Measurements from ENCODE around the gene SLC9A8. TPM values are rescaled to one million over a fixed set of nuclear protein-coding genes. Genes with fewer than 3 reads are reported as not detected.

The SLC9A8 gene
- total and polyA plus RNA-seq, 9 of the 15 experiments (the other 6 are each of a cell fraction or from before 2014, with no cell fraction given), result 0.56 to 9.7 (median 5.0) TPM

DNA sequence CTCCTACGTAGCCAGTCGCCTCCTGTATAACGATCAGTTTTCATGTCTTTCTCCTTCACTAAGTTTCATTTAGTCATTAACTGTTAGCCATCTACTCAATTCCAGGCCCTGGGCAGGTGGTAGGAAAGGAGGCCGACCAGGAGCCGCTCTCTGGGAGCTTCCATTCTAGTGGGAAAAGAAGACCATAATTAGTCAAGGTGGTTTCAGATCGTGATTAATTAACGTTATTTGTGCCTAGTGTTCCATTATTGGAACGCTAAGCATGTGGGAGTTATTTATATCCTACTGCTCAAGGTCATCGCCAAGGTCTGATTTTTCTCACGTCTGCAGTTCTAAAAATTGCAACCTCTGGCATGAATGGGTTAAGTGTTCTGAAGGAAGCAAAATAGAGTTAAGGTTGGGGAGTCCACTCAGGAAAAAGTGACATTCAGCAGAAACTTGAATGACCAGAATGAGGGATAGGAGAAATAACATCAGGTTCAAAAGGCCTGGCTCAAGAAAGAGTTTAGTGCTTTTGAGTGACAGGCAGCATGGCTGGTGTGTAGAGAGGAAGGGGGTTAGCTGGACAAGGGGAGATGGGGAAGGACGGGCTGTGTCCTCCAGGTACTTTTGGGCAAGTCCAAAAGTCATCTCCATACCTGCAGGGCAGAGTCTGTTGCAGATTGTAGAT, 812 bp downstream of the SLC9A8 start (continued):
- TF ChIP-seq, protein P1, sequence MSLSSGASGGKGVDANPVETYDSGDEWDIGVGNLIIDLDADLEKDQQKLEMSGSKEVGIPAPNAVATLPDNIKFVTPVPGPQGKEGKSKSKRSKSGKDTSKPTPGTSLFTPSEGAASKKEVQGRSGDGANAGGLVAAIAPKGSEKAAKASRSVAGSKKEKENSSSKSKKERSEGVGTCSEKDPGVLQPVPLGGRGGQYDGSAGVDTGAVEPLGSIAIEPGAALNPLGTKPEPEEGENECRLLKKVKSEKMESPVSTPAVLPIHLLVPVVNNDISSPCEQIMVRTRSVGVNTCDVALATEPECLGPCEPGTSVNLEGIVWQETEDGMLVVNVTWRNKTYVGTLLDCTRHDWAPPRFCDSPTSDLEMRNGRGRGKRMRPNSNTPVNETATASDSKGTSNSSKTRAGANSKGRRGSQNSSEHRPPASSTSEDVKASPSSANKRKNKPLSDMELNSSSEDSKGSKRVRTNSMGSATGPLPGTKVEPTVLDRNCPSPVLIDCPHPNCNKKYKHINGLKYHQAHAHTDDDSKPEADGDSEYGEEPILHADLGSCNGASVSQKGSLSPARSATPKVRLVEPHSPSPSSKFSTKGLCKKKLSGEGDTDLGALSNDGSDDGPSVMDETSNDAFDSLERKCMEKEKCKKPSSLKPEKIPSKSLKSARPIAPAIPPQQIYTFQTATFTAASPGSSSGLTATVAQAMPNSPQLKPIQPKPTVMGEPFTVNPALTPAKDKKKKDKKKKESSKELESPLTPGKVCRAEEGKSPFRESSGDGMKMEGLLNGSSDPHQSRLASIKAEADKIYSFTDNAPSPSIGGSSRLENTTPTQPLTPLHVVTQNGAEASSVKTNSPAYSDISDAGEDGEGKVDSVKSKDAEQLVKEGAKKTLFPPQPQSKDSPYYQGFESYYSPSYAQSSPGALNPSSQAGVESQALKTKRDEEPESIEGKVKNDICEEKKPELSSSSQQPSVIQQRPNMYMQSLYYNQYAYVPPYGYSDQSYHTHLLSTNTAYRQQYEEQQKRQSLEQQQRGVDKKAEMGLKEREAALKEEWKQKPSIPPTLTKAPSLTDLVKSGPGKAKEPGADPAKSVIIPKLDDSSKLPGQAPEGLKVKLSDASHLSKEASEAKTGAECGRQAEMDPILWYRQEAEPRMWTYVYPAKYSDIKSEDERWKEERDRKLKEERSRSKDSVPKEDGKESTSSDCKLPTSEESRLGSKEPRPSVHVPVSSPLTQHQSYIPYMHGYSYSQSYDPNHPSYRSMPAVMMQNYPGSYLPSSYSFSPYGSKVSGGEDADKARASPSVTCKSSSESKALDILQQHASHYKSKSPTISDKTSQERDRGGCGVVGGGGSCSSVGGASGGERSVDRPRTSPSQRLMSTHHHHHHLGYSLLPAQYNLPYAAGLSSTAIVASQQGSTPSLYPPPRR (CRISPR knock-in tag; IDR thresholded peaks at IDR 0.05; ENCODE audit: borderline replicate concordance), result no peak
- 0 out of 2 replicates have a peak, but pooled peaks have one; percentile 57 for TF ChIP-seq GTF2E2 (tag; IDR thresholded peaks at IDR 0.05)
- TF ChIP-seq GABPB2 (CRISPR knock-in tag; conservative IDR thresholded peaks at IDR 0.05), result no peak
- TF ChIP-seq, protein P2, sequence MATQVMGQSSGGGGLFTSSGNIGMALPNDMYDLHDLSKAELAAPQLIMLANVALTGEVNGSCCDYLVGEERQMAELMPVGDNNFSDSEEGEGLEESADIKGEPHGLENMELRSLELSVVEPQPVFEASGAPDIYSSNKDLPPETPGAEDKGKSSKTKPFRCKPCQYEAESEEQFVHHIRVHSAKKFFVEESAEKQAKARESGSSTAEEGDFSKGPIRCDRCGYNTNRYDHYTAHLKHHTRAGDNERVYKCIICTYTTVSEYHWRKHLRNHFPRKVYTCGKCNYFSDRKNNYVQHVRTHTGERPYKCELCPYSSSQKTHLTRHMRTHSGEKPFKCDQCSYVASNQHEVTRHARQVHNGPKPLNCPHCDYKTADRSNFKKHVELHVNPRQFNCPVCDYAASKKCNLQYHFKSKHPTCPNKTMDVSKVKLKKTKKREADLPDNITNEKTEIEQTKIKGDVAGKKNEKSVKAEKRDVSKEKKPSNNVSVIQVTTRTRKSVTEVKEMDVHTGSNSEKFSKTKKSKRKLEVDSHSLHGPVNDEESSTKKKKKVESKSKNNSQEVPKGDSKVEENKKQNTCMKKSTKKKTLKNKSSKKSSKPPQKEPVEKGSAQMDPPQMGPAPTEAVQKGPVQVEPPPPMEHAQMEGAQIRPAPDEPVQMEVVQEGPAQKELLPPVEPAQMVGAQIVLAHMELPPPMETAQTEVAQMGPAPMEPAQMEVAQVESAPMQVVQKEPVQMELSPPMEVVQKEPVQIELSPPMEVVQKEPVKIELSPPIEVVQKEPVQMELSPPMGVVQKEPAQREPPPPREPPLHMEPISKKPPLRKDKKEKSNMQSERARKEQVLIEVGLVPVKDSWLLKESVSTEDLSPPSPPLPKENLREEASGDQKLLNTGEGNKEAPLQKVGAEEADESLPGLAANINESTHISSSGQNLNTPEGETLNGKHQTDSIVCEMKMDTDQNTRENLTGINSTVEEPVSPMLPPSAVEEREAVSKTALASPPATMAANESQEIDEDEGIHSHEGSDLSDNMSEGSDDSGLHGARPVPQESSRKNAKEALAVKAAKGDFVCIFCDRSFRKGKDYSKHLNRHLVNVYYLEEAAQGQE (IDR thresholded peaks at IDR 0.05; ENCODE audit: borderline replicate concordance), result 0 out of 2 replicates have a peak, but pooled peaks have one; percentile 3
- TF ChIP-seq, protein P2 (CRISPR knock-in tag; IDR thresholded peaks at IDR 0.05; ENCODE audit: low read depth), result no peak
- TF ChIP-seq, protein P3, sequence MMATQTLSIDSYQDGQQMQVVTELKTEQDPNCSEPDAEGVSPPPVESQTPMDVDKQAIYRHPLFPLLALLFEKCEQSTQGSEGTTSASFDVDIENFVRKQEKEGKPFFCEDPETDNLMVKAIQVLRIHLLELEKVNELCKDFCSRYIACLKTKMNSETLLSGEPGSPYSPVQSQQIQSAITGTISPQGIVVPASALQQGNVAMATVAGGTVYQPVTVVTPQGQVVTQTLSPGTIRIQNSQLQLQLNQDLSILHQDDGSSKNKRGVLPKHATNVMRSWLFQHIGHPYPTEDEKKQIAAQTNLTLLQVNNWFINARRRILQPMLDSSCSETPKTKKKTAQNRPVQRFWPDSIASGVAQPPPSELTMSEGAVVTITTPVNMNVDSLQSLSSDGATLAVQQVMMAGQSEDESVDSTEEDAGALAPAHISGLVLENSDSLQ (IDR thresholded peaks at IDR 0.05), result peak; percentile 94
- TF ChIP-seq ADNP (tag; IDR thresholded peaks at IDR 0.05), result no peak
- peak in 1 of 2 experiments; percentile 29; a peak in 1 of 4 replicates for TF ChIP-seq KDM1A (IDR thresholded peaks at IDR 0.05)

All from K562 (cell line).